Common myeloid progenitor, CD34-positive (primary cell): ENCODE measurements around the gene DIP2C.

ENCODE experiments used
- CTCF ChIA-PET: fragments of 350-600 bp; sonication (Branson Sonifier 250); formaldehyde crosslinking; loops from one replicate; lab custom pipeline; 2021; ENCODE audit warnings: antibody characterized with exemption; lab: Charles Lee
- POLR2A ChIA-PET: fragments of 350-600 bp; sonication (Branson Sonifier 250); formaldehyde crosslinking; loops from one replicate; lab custom pipeline; 2021; ENCODE audit warnings: antibody characterized with exemption; lab: Charles Lee
- DNase-seq, 3 donors: peaks; one replicate each; pipeline versions ENCODE4 v3.0.0 to v3.0.0-alpha.2; 2013
- H3K27ac ChIP-seq, 2 experiments: 1 replicate in 1 of 2; 2 replicates in 1 of 2; pipeline ENCODE4 v1.7.0; 2013; ENCODE audit warnings: inconsistent platforms in 2 of 2, low read length in 2 of 2, mild to moderate bottlenecking in 2 of 2, low read depth in 1 of 2, moderate library complexity in 1 of 2; ENCODE audit not compliant: severe bottlenecking in 2 of 2, insufficient read depth in 1 of 2, poor library complexity in 1 of 2
- H3K27me3 ChIP-seq, 5 experiments: replicated peaks in 2 of 5; 1 replicate in 3 of 5; 2 replicates in 2 of 5; pipeline versions ENCODE4 v1.6.1 to v1.7.0; 2013; ENCODE audit warnings: low read length in 4 of 5, mild to moderate bottlenecking in 2 of 5, moderate library complexity in 2 of 5, inconsistent platforms in 1 of 5; ENCODE audit not compliant: insufficient read depth in 5 of 5, control insufficient read depth in 4 of 5
- H3K36me3 ChIP-seq, 4 experiments: 1 replicate in 2 of 4; 2 replicates in 2 of 4; pipeline versions ENCODE4 v1.6.1 to v1.7.0; 2013; ENCODE audit warnings: low read length in 3 of 4, control low read depth in 1 of 4, mild to moderate bottlenecking in 1 of 4; ENCODE audit not compliant: control insufficient read depth in 4 of 4, insufficient read depth in 4 of 4
- H3K4me1 ChIP-seq, 4 experiments: 1 replicate in 3 of 4; 2 replicates in 1 of 4; pipeline versions ENCODE4 v1.6.1 to v1.7.1; 2013; ENCODE audit warnings: low read length in 3 of 4, mild to moderate bottlenecking in 3 of 4, control low read depth in 1 of 4, inconsistent platforms in 1 of 4, moderate library complexity in 1 of 4; ENCODE audit not compliant: control insufficient read depth in 4 of 4, insufficient read depth in 4 of 4; ENCODE audit errors: control extremely low read depth in 1 of 4
- H3K4me3 ChIP-seq, 7 experiments: 1 replicate in 4 of 7; 2 replicates in 3 of 7; pipeline versions ENCODE4 v1.5.1 to v1.7.0; 2013; ENCODE audit warnings: mild to moderate bottlenecking in 7 of 7, low read length in 6 of 7, moderate library complexity in 6 of 7, inconsistent platforms in 2 of 7, low read depth in 2 of 7, control low read depth in 1 of 7; ENCODE audit not compliant: insufficient read depth in 4 of 7, control insufficient read depth in 1 of 7; ENCODE audit errors: extremely low read depth in 1 of 7
- H3K9me3 ChIP-seq, 5 experiments: 1 replicate in 4 of 5; 2 replicates in 1 of 5; pipeline versions ENCODE4 v1.6.1 to v1.7.1; 2013; ENCODE audit warnings: low read length in 4 of 5, mild to moderate bottlenecking in 2 of 5, inconsistent platforms in 1 of 5, low read depth in 1 of 5, moderate library complexity in 1 of 5; ENCODE audit not compliant: control insufficient read depth in 4 of 5, insufficient read depth in 2 of 5; ENCODE audit errors: control extremely low read depth in 1 of 5
- WGBS: methylation state at CpG from one replicate; pipeline ENCODE4 v1.1.5; 2013; ENCODE audit not compliant: insufficient coverage; 5-methylcytosine and 5-hydroxymethylcytosine counted together

Gene DIP2C

DNA sequence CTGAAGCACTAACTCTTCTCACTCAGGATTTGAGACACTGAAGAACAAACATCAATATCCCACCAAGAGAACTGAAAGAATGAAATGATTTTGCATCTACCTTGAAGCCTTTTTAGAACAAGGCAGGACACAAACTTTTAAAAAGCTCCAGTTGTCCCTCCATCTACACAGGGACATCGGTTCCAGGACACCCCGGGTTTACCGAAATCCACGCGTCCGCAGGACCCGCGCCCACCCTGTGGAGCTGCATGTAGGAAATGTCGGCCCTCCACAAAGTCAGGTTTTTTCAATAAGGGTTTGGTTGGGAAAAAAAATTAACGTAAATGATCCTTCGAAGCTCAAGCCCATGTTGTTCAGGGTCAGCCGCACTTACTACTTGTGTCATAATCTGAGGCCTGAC is 94.0 kb downstream of the DIP2C start:
- H3K27me3 ChIP-seq, result peaks cover 0 to 59% (median 11%) of the 10 kb centered on the region in 5 experiments
- 96% methylated on average over 8 of the region's 12 CpGs for WGBS
- H3K9me3 ChIP-seq, result no peaks in the 10 kb centered on the region
- H3K27ac ChIP-seq, result no peak overlapping the region
- no peaks in the 10 kb centered on the region for H3K36me3 ChIP-seq
- no peaks in the 10 kb centered on the region for H3K4me1 ChIP-seq
- POLR2A ChIA-PET, result no interaction called here
- no peak overlapping the region for H3K4me3 ChIP-seq
- CTCF ChIA-PET, result no interaction called here
- no peak for DNase-seq

DNA sequence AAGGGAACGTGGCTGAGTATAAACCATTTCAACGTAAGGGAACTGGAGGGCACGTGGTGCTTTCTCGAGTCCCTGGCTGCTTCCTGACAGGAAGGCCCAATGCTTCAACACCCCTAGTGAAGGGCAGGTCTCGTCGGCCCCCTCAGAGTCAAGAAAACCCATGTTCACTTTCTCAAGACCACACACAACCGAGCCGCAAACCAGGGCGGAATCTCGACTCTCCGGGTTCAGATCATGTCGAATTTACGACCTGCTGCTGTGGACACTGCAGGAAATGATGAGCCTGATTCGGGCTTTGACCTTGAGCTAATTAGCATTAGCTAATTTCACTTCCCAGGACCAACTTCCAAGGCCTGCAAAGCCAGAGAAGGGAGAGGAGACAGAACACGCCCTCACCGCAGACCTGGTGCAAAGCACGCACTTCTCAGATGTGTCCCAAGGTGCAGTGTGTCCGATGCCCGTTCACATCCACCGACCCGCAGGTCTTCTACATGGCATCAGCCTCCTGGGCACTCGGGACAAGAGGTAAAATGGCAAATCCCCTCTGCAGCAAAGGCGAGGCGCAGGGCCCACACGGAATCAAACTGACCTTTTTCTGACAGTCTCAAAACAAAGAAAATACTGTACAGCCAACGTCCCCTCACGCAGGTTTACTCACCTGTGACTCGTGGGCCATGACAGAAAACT is 94.7 kb downstream of the DIP2C start:
- POLR2A ChIA-PET, result no interaction called here
- CTCF ChIA-PET, result no interaction called here
- Histone ChIP-seq H3K27me3 (peaks cover 0 to 55% (median 14%) of the 10 kb centered on the region in 5 experiments), H3K9me3 (no peaks in the 10 kb centered on the region), H3K4me1 (no peaks in the 10 kb centered on the region), H3K27ac (no peak overlapping the region), H3K36me3 (no peaks in the 10 kb centered on the region), H3K4me3 (no peak overlapping the region)
- WGBS, result 90% methylated on average over 26 of the region's 28 CpGs
- no peak for DNase-seq

DNA sequence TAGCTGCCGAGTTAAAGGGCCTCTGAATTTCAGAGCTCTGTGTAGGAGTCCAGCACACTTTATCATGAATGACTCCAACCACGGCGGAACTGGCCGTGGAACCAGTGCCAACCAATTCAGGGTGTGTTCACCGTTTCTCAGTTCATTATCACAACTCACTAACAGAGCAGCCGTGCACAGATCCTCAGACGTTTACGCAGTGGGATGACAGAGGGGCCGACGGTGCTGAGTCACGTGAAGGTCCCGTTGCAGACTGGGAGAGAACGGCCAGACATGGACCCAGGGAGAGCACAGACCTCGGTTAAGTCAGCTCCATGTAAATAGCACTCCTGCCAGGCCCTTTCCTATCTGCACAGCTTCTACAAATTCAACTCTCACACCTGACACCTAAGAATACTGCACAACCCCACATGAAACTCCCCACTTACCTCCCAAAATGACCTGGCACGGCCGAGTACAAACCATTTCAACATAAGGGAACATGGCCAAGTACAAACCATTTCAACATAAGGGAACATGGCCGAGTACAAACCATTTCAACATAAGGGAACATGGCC is 95.5 kb downstream of the DIP2C start:
- POLR2A ChIA-PET, result no interaction called here
- Histone ChIP-seq H3K4me1 (no peaks in the 10 kb centered on the region), H3K4me3 (no peak overlapping the region), H3K36me3 (no peaks in the 10 kb centered on the region), H3K9me3 (no peaks in the 10 kb centered on the region), H3K27me3 (peaks cover 0 to 56% (median 11%) of the 10 kb centered on the region in 5 experiments), H3K27ac (no peak overlapping the region)
- CTCF ChIA-PET, result no interaction called here
- no peak for DNase-seq
- WGBS, result over 99% methylated on average over 14 of the region's 17 CpGs

DNA sequence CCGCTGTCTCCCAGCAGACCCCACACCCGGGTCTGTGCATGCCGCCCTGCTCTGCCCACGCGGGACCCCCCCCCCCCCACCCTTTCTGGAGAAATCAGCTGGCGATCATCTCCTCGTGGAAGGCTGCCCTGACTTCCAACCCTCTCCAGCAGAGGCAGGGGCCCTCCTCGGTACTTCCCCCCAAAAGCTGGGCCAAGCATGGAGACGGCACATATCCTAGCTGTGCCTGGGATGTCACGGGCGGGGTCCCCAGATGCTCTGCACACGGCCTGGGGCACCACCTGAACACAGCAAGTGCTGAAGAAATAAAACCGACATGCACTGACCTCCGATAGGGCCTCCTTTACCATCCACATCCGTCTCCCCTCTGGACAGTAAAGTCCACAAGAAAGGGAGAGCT is 96.0 kb downstream of the DIP2C start:
- CTCF ChIA-PET, result no interaction called here
- WGBS, result 97% methylated on average over 11 of the region's 15 CpGs
- POLR2A ChIA-PET, result no interaction called here

DNA sequence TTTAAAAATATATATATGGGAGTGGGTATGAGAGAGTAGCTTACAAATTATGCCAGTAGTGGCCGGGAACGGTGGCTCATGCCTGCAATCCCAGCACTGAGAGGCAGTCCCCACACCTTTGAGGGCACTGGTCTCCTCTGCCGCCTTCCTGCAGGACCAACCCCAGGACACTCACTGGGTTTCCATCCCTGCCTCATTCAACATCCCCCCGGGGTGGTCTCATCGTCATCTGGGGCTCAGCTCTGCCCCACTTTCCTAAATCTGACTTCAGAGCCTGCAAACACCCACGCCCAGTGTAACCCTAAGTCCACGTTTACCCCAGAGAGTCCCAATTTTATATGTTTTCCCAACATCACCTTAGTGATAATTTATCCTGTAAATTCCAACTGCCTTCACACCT is 96.5 kb downstream of the DIP2C start:
- Histone ChIP-seq H3K27me3 (peaks cover 0 to 55% (median 14%) of the 10 kb centered on the region in 5 experiments), H3K36me3 (no peaks in the 10 kb centered on the region), H3K4me3 (no peak overlapping the region), H3K9me3 (no peaks in the 10 kb centered on the region), H3K27ac (no peak overlapping the region), H3K4me1 (no peaks in the 10 kb centered on the region)
- ChIA-PET POLR2A (interaction anchor here (0.7 kb wide), 1 partner anchor 41 kb away, joined by 4 read pairs; no protein-coding TSS in a partner anchor), CTCF (interaction anchor here (0.7 kb wide), 1 partner anchor 15 kb away, joined by 3 read pairs; no protein-coding TSS in a partner anchor)
- DNase-seq, result no peak
- 100% methylated on average over 6 of the region's 7 CpGs for WGBS

More for the DNA sequence above, 96.0 kb downstream of the DIP2C start:
- no peaks in the 10 kb centered on the region for H3K9me3 ChIP-seq
- H3K4me1 ChIP-seq, result no peaks in the 10 kb centered on the region
- no peak overlapping the region for H3K4me3 ChIP-seq
- peaks cover 0 to 55% (median 13%) of the 10 kb centered on the region in 5 experiments for H3K27me3 ChIP-seq
- no peak for DNase-seq
- H3K27ac ChIP-seq, result no peak overlapping the region
- no peaks in the 10 kb centered on the region for H3K36me3 ChIP-seq

DNA sequence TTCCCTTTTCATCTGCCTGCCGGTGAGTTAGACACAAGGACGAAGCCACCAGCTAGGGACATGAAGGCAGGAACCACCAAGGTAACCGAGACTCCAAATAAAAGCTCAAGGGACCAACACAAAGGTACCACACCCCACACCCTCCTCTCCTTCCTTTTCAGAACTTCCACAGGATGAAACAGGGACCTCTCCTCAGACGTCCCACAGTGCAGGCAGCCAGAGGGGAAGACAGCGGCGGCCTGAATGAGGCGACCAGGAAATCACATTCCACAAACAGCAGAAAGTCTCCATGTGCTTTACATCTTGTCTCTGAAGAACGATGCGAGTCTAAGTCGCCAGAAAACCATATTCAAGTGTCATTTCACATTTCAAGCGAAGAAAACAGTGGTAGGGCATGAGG is 97.8 kb downstream of the DIP2C start:
- Histone ChIP-seq H3K4me1 (no peaks in the 10 kb centered on the region), H3K36me3 (no peaks in the 10 kb centered on the region), H3K27ac (no peak overlapping the region), H3K27me3 (peaks cover 0 to 50% (median 14%) of the 10 kb centered on the region in 5 experiments), H3K4me3 (no peak overlapping the region), H3K9me3 (no peaks in the 10 kb centered on the region)
- DNase-seq, result peak in 1 of 3 donors; percentile 7
- POLR2A ChIA-PET, result no interaction called here
- 51% methylated on average over 7 of the region's 11 CpGs for WGBS
- CTCF ChIA-PET, result no interaction called here

DNA sequence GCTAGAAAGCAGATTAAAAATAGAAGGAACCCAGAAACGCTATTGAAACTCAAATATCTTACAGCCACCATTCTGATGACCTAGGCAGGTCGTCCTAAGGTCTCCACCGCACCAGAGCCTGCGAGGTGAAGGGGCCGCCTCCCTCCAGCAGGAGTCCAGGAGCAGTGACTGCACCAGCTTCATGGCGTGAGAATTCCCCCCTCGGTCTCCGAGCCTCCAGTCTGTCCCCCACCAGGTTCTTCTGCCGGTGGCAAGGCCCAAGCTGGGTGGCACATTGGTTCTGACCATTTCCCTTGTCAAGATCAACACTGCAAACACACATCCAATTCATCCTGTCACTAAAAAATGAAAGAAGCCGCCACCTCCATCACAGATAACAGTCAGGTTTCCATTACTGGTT is 98.7 kb downstream of the DIP2C start:
- Histone ChIP-seq H3K4me3 (no peak overlapping the region), H3K4me1 (no peaks in the 10 kb centered on the region), H3K9me3 (no peaks in the 10 kb centered on the region), H3K27me3 (peaks cover 0 to 48% (median 14%) of the 10 kb centered on the region in 5 experiments), H3K36me3 (no peaks in the 10 kb centered on the region), H3K27ac (no peak overlapping the region)
- CTCF ChIA-PET, result no interaction called here
- POLR2A ChIA-PET, result no interaction called here
- DNase-seq, result no peak
- WGBS, result 95% methylated on average over 9 of the region's 10 CpGs
